ENCODE data around the gene STX11.

GRCh38 chr6:144161975-144162374 lies 11.7 kb downstream of the STX11 start:
- TF ChIP-seq EZH2 (IDR thresholded peaks at IDR 0.05; ENCODE audit: insufficient read depth, poor library complexity, severe bottlenecking) (no peak), EZH2phosphoT487 (IDR thresholded peaks at IDR 0.05; ENCODE audit: insufficient read depth, low read depth) (no peak)

Data from GM23248 (cell line).